Measurements from ENCODE around the gene MPP2. TPM values are rescaled to one million over a fixed set of nuclear protein-coding genes. Genes with fewer than 3 reads are reported as not detected.

MPP2 gene
- total RNA-seq, 1 donor from 2014 or later = 7.0 TPM

DNA sequence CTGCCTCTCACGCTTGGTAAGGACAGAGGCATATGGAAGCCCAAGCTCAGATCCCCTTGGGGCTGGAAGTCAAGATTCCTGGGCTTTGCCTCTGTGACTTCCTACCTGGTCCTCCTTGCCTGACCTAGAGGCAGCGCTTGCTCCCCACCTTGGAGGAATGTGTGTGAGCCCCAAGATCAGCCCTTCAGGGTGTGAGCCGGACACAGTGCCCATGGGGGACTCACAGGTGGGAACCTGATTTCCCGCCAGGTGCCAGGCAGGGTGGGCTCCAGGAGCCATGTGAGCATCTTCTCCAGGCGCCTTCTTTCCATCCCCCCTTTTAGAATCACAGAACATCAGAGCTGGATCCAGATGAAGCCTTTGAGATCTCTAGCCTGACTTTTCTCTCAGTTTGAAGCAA lies 50.2 kb downstream of the MPP2 start:
- H3K27me3 Mint-ChIP-seq (ENCODE audit: low read depth) = peaks cover 13% of the 10 kb centered on the region
- H3K4me3 Mint-ChIP-seq (ENCODE audit: unreplicated experiment) = no peak overlapping the region
- TF ChIP-seq, protein P1, sequence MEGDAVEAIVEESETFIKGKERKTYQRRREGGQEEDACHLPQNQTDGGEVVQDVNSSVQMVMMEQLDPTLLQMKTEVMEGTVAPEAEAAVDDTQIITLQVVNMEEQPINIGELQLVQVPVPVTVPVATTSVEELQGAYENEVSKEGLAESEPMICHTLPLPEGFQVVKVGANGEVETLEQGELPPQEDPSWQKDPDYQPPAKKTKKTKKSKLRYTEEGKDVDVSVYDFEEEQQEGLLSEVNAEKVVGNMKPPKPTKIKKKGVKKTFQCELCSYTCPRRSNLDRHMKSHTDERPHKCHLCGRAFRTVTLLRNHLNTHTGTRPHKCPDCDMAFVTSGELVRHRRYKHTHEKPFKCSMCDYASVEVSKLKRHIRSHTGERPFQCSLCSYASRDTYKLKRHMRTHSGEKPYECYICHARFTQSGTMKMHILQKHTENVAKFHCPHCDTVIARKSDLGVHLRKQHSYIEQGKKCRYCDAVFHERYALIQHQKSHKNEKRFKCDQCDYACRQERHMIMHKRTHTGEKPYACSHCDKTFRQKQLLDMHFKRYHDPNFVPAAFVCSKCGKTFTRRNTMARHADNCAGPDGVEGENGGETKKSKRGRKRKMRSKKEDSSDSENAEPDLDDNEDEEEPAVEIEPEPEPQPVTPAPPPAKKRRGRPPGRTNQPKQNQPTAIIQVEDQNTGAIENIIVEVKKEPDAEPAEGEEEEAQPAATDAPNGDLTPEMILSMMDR (IDR thresholded peaks at IDR 0.05) = no peak

DNA sequence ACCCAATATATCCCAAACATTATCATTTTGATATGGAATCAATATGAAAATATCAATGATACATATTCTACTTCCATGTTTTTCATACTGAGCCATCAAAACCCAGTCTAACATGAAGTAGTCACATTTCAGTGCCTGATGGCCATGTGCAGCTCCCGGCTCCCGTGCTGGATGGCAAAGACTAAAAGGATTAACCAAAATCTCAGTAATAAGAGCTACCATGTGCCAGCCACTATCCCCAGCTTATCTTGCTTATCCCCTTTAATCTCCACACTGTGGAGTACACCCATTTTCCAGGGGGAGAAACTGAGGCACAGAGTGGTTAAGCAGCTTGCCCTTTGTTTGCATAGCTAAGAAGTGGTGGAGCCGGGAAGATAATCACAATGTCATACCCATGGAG lies 51.2 kb downstream of the MPP2 start:
- no peak for DNase-seq (ENCODE audit: low spot score)
- Mint-ChIP-seq H3K4me3 (ENCODE audit: unreplicated experiment) (no peak overlapping the region), H3K4me1 (ENCODE audit: low read depth) (no peaks in the 10 kb centered on the region), H3K9me3 (ENCODE audit: low read depth) (no peaks in the 10 kb centered on the region), H3K27ac (ENCODE audit: unreplicated experiment) (no peak overlapping the region), H3K36me3 (ENCODE audit: low read depth) (no peaks in the 10 kb centered on the region), H3K27me3 (ENCODE audit: low read depth) (peaks cover 16% of the 10 kb centered on the region)
- TF ChIP-seq, protein P1 (IDR thresholded peaks at IDR 0.05) = no peak

More for the DNA sequence above, 50.2 kb downstream of the MPP2 start:
- DNase-seq (ENCODE audit: low spot score) = no peak
- Mint-ChIP-seq H3K4me1 (ENCODE audit: low read depth) (no peaks in the 10 kb centered on the region), H3K9me3 (ENCODE audit: low read depth) (no peaks in the 10 kb centered on the region), H3K27ac (ENCODE audit: unreplicated experiment) (no peak overlapping the region), H3K36me3 (ENCODE audit: low read depth) (no peaks in the 10 kb centered on the region)

DNA sequence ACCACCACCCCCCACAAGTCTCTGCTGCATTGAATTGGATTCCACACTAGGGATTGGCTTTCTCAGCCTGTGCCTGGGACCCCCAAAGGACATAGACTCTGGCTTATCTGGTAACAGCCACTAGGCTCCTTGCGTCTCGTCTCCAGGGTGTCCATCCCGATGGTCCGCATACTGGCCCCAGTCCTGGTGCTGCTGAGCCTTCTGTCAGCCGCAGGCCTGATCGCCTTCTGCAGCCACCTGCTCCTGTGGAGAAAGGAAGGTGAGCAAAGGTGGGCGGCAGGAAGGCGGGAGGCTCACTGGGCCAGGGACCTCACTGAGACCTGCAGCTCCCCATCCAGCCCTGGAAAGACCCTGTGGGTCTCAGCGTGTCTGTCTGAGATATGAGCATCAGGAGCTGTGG lies 52.3 kb downstream of the MPP2 start:
- no peak for DNase-seq (ENCODE audit: low spot score)
- Mint-ChIP-seq H3K4me3 (ENCODE audit: unreplicated experiment) (no peak overlapping the region), H3K4me1 (ENCODE audit: low read depth) (no peaks in the 10 kb centered on the region), H3K27me3 (ENCODE audit: low read depth) (peaks cover 16% of the 10 kb centered on the region), H3K36me3 (ENCODE audit: low read depth) (no peaks in the 10 kb centered on the region), H3K9me3 (ENCODE audit: low read depth) (no peaks in the 10 kb centered on the region), H3K27ac (ENCODE audit: unreplicated experiment) (no peak overlapping the region)
- TF ChIP-seq, protein P1 (IDR thresholded peaks at IDR 0.05) = no peak

DNA sequence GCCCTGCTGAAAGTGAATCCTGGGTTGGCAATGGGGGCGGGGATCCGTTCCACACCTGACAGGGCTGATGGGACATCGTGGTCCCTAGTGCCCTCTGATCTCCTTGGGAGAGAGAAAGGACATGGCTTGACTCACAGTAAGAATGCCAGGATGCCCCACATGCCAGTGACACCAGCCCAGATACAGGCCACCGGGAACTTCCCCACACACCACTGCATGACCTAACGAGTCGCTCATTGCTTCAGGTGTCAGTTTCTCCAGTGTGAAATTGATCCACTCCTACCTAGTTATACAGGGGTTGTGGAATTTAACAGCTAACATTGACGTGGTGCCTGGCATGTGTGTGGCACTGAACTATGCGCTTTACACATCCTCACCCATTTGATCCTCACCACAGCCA lies 52.8 kb downstream of the MPP2 start:
- Mint-ChIP-seq H3K9me3 (ENCODE audit: low read depth) (no peaks in the 10 kb centered on the region), H3K27ac (ENCODE audit: unreplicated experiment) (no peak overlapping the region), H3K4me1 (ENCODE audit: low read depth) (no peaks in the 10 kb centered on the region), H3K27me3 (ENCODE audit: low read depth) (peaks cover 16% of the 10 kb centered on the region), H3K36me3 (ENCODE audit: low read depth) (no peaks in the 10 kb centered on the region), H3K4me3 (ENCODE audit: unreplicated experiment) (no peak overlapping the region)
- TF ChIP-seq, protein P1 (IDR thresholded peaks at IDR 0.05) = no peak
- no peak for DNase-seq (ENCODE audit: low spot score)

DNA sequence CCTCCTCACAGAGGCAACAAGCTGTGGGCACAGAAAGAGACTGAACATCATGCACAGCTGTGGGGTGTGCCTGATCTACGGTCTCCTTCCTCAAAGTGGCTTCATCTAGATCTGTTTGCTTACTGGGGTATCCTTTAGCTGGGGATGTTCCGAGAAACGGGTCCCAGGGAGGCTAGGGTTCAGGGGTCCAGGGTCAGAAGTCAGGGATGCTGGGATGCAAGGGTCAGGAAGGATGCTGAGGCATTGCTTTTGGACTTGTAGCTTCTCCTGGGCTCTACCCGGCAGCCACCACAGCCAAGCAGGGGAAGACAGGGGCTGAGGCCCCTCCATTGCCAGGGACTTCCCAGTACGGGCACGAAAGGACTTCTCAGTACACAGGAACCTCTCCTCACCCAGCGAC lies 53.8 kb downstream of the MPP2 start:
- DNase-seq (ENCODE audit: low spot score) = no peak
- no peak overlapping the region for H3K4me3 Mint-ChIP-seq (ENCODE audit: unreplicated experiment)
- peaks cover 16% of the 10 kb centered on the region for H3K27me3 Mint-ChIP-seq (ENCODE audit: low read depth)
- H3K9me3 Mint-ChIP-seq (ENCODE audit: low read depth) = no peaks in the 10 kb centered on the region
- no peaks in the 10 kb centered on the region for H3K4me1 Mint-ChIP-seq (ENCODE audit: low read depth)
- no peaks in the 10 kb centered on the region for H3K36me3 Mint-ChIP-seq (ENCODE audit: low read depth)
- no peak overlapping the region for H3K27ac Mint-ChIP-seq (ENCODE audit: unreplicated experiment)
- TF ChIP-seq, protein P1 (IDR thresholded peaks at IDR 0.05) = no peak

All from chondrocyte (in vitro differentiated cells).